WTC11 (cell line): ENCODE measurements around the gene C11orf52. TPM values are rescaled to one million over a fixed set of nuclear protein-coding genes. Genes with fewer than 3 reads are reported as not detected.

Experiments used
- ATAC-seq: fragments of 200-7000 bp; cut with Tn5 transposase; 2 replicates; pipeline ENCODE4 v1.10.0; 2021; ENCODE audit warnings: mild to moderate bottlenecking, moderate library complexity
- CTCF ChIA-PET: fragments of 300-600 bp; sonication (Branson Sonifier 250); formaldehyde crosslinking; loops from one replicate; lab custom pipeline; 2021; ENCODE audit warnings: antibody characterized with exemption; lab: Charles Lee
- POLR2A ChIA-PET: fragments of 350-600 bp; sonication (Branson Sonifier 250); formaldehyde crosslinking; loops from one replicate; lab custom pipeline; 2021; ENCODE audit warnings: antibody characterized with exemption; lab: Charles Lee
- DNase-seq: peaks from one replicate; pipeline ENCODE4 v3.0.0; 2021; ENCODE audit warnings: low spot score
- H3K27ac Mint-ChIP-seq: 2 replicates; pipeline ENCODE4 v1.8.0; 2021; ENCODE audit warnings: mixed read lengths
- H3K27me3 Mint-ChIP-seq: 2 replicates; pipeline ENCODE4 v1.8.0; 2021; ENCODE audit warnings: low read depth, mild to moderate bottlenecking, moderate library complexity, mixed read lengths
- H3K36me3 Mint-ChIP-seq: 2 replicates; pipeline ENCODE4 v1.8.0; 2021; ENCODE audit warnings: mixed read lengths
- H3K4me1 Mint-ChIP-seq: 2 replicates; pipeline ENCODE4 v1.8.0; 2022; ENCODE audit warnings: mixed read lengths
- H3K4me3 Mint-ChIP-seq: 2 replicates; pipeline ENCODE4 v1.8.0; 2021; ENCODE audit warnings: mild to moderate bottlenecking, moderate library complexity, mixed read lengths
- H3K9me3 Mint-ChIP-seq: 2 replicates; pipeline ENCODE4 v1.8.0; 2021; ENCODE audit warnings: mixed read lengths
- CREM ChIP-seq: sonication (generic); formaldehyde crosslinking; IDR thresholded peaks from 2 replicates; pipeline ENCODE4 v1.8.1; 2022; ENCODE audit warnings: mild to moderate bottlenecking, missing genetic modification reagents, moderate library complexity
- EMX1 ChIP-seq: fragments of 250-450 bp; sonication (Bioruptor Pico); IDR thresholded peaks from 2 replicates; pipeline ENCODE4 v1.8.0; 2021; ENCODE audit warnings: mild to moderate bottlenecking
- FOXJ3 ChIP-seq: sonication (generic); formaldehyde crosslinking; IDR thresholded peaks from 2 replicates; pipeline ENCODE4 v1.9.0; 2021; ENCODE audit warnings: missing genetic modification reagents, mild to moderate bottlenecking, borderline replicate concordance
- FOXK1 ChIP-seq: sonication (generic); formaldehyde crosslinking; IDR thresholded peaks from 2 replicates; pipeline ENCODE4 v1.8.0; 2022; ENCODE audit warnings: mild to moderate bottlenecking, moderate library complexity, missing genetic modification reagents
- FOXP1 ChIP-seq: sonication (generic); formaldehyde crosslinking; IDR thresholded peaks from 2 replicates; pipeline ENCODE4 v1.8.0; 2022; ENCODE audit warnings: missing genetic modification reagents, mild to moderate bottlenecking, moderate library complexity, borderline replicate concordance
- HMGA2 ChIP-seq: fragments of 250-450 bp; sonication (Bioruptor Pico); IDR thresholded peaks from 2 replicates; pipeline ENCODE4 v1.4.0; 2021; ENCODE audit warnings: mild to moderate bottlenecking, moderate library complexity
- JAZF1 ChIP-seq: fragments of 250-450 bp; sonication (Bioruptor Pico); IDR thresholded peaks from 2 replicates; pipeline ENCODE4 v1.9.0; 2021; ENCODE audit warnings: moderate library complexity, mild to moderate bottlenecking, inconsistent platforms
- JUN ChIP-seq: sonication (generic); formaldehyde crosslinking; IDR thresholded peaks from 2 replicates; pipeline ENCODE4 v1.8.0; 2023; ENCODE audit warnings: mild to moderate bottlenecking, missing genetic modification reagents
- MYBL2 ChIP-seq: sonication (generic); formaldehyde crosslinking; IDR thresholded peaks from 2 replicates; pipeline ENCODE4 v1.8.1; 2023; ENCODE audit warnings: mild to moderate bottlenecking, moderate library complexity, missing genetic modification reagents
- NR2C2 ChIP-seq: sonication (generic); formaldehyde crosslinking; IDR thresholded peaks from 2 replicates; pipeline ENCODE4 v1.8.0; 2022; ENCODE audit warnings: mild to moderate bottlenecking, missing genetic modification reagents
- NR3C1 ChIP-seq: sonication (generic); formaldehyde crosslinking; conservative IDR thresholded peaks from 2 replicates; pipeline ENCODE4 v1.8.1; 2023; ENCODE audit warnings: low read depth, mild to moderate bottlenecking, missing genetic modification reagents
- OVOL2 ChIP-seq: fragments of 250-450 bp; sonication (Bioruptor Pico); IDR thresholded peaks from 2 replicates; pipeline ENCODE4 v1.9.0; 2021; ENCODE audit warnings: mild to moderate bottlenecking, borderline replicate concordance
- SOX15 ChIP-seq: fragments of 250-450 bp; sonication (Bioruptor Pico); IDR thresholded peaks from 2 replicates; pipeline ENCODE4 v1.9.0; 2021; ENCODE audit warnings: mild to moderate bottlenecking
- ZNF219 ChIP-seq: sonication (generic); formaldehyde crosslinking; IDR thresholded peaks from 2 replicates; pipeline ENCODE4 v1.8.0; 2023; ENCODE audit warnings: missing genetic modification reagents, mild to moderate bottlenecking, borderline replicate concordance
- ZNF317 ChIP-seq: sonication (generic); formaldehyde crosslinking; IDR thresholded peaks from 2 replicates; pipeline ENCODE4 v1.8.1; 2023; ENCODE audit warnings: low read depth, mild to moderate bottlenecking, moderate library complexity, missing genetic modification reagents, borderline replicate concordance
- total RNA-seq: library from RNA; stranded (reverse); gene quantifications from 3 replicates; pipeline ENCODE4 v1.2.3, GENCODE V29; 2021
- TF ChIP-seq, protein P1 (sequence below): sonication (generic); formaldehyde crosslinking; IDR thresholded peaks from 2 replicates; pipeline ENCODE4 v1.8.1; 2023; ENCODE audit warnings: mild to moderate bottlenecking, missing genetic modification reagents, moderate library complexity
- TF ChIP-seq, protein P2 (sequence below): fragments of 250-450 bp; sonication (Bioruptor Pico); IDR thresholded peaks from 2 replicates; pipeline ENCODE4 v1.9.0; 2021; ENCODE audit warnings: moderate library complexity, mild to moderate bottlenecking, inconsistent platforms, borderline replicate concordance
- TF ChIP-seq, protein P3 (sequence below): sonication (generic); formaldehyde crosslinking; IDR thresholded peaks from 2 replicates; pipeline ENCODE4 v1.8.1; 2022; ENCODE audit warnings: mild to moderate bottlenecking, moderate library complexity, missing genetic modification reagents
- TF ChIP-seq, protein P4 (sequence below): sonication (generic); formaldehyde crosslinking; IDR thresholded peaks from 2 replicates; pipeline ENCODE4 v1.8.1; 2023; ENCODE audit warnings: mild to moderate bottlenecking, missing genetic modification reagents, moderate library complexity
- TF ChIP-seq, protein P5 (sequence below): sonication (generic); formaldehyde crosslinking; IDR thresholded peaks from 2 replicates; pipeline ENCODE4 v1.8.0; 2023; ENCODE audit warnings: mild to moderate bottlenecking, missing genetic modification reagents

The C11orf52 gene
- total RNA-seq, 1 experiment from 2014 or later, result 2.1 TPM

DNA sequence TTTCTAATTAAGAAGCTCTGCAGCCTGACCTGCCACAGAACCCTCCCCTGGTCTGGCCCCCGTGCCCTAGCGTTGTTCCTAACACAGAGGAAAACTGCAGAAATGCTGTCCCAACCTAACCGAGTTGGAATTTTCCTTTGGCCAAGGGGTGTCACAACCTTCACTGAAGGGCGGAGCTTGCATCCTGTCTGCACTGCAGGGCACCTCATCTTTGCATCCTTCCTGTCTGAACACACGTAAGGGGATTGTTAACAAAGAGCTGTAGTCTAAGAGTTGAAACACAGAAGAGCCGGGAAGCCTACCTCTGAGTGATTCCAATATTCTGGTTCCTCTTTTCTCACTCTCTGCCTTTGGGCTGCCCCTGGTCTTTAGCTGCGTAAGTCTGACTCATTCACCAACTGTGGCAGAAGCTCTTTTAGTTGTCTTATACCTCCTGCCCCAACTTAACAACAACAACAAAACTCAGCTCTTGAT, 20.0 kb downstream of the C11orf52 start:
- TF ChIP-seq ZNF317 (CRISPR knock-in tag) (no peak), NR3C1 (no peak), HMGA2 (CRISPR knock-in tag) (no peak), FOXJ3 (no peak), JAZF1 (CRISPR knock-in tag) (no peak), MYBL2 (CRISPR knock-in tag) (no peak), OVOL2 (CRISPR knock-in tag) (no peak), ZNF219 (CRISPR knock-in tag) (no peak), EMX1 (CRISPR knock-in tag) (no peak), JUN (no peak), NR2C2 (CRISPR knock-in tag) (no peak)
- TF ChIP-seq, protein P1, sequence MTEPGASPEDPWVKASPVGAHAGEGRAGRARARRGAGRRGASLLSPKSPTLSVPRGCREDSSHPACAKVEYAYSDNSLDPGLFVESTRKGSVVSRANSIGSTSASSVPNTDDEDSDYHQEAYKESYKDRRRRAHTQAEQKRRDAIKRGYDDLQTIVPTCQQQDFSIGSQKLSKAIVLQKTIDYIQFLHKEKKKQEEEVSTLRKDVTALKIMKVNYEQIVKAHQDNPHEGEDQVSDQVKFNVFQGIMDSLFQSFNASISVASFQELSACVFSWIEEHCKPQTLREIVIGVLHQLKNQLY (CRISPR knock-in tag), result no peak
- TF ChIP-seq, protein P2, sequence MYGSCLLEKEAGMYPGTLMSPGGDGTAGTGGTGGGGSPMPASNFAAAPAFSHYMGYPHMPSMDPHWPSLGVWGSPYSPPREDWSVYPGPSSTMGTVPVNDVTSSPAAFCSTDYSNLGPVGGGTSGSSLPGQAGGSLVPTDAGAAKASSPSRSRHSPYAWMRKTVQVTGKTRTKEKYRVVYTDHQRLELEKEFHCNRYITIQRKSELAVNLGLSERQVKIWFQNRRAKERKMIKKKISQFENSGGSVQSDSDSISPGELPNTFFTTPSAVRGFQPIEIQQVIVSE (CRISPR knock-in tag), result no peak
- Mint-ChIP-seq H3K9me3 (no peaks in the 10 kb centered on the region), H3K27ac (peak overlapping the region; percentile 76), H3K36me3 (no peaks in the 10 kb centered on the region), H3K27me3 (no peaks in the 10 kb centered on the region; the same call in 1 of the 2 replicates), H3K4me1 (peaks cover 46% of the 10 kb centered on the region), H3K4me3 (peak overlapping the region; percentile 68)
- peak; percentile 36 for ATAC-seq
- ChIA-PET POLR2A (interaction anchor here (1.6 to 3.2 kb wide), 4 partner anchors 12 to 172 kb away, joined by 4 to 17 read pairs (median 10); partner anchors contain the start of genes C11orf52 and PPP2R1B), CTCF (interaction anchor here (0.9 to 7.9 kb wide), 7 partner anchors 9 to 68 kb away, joined by 4 to 121 read pairs (median 9); partner anchors contain the start of genes ALG9 and C11orf52)
- peak; percentile 40 for DNase-seq

DNA sequence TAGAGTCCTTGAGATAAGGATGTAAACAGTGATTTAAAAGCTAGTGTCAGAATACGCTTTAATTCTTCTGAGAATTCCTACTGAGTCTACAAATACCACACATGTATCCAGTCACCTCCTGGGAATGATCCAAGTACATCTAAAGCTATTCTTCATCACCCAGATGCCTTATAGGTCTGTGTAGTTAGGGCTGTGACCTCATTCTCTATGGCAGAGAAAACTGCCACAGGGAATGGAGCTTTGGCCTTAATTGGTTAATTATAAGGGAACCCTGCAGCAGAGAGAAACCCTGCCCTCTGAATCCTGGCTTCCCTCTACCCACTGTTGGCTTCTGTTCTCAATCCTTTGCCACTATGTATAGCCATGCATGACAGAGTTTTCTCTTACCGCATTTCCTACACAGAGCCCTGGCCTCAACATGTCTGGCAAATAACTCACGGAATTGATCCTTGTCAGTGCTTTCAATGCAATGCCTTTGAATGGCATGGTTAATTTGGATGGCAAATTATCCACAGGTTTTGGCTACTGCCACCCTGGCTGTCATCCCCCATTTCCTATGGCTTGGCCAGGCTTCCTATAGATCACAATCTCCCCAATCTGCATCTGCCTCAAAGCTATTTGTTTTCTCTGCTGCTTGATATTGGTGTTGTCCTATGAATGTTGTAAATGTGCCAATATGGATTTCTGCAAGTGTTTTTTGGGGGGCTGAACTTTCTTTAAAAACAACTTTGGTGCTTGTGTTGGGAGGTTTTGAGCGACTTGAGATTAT, 21.3 kb downstream of the C11orf52 start:
- no peaks in the 10 kb centered on the region; the same call in 1 of the 2 replicates for H3K27me3 Mint-ChIP-seq
- CTCF ChIA-PET, result interaction anchor here (1.6 to 7.9 kb wide), 2 partner anchors 8 to 42 kb away, joined by 5 to 121 read pairs; no protein-coding TSS in a partner anchor
- no peaks in the 10 kb centered on the region for H3K9me3 Mint-ChIP-seq
- ATAC-seq, result no peak
- TF ChIP-seq, protein P3, sequence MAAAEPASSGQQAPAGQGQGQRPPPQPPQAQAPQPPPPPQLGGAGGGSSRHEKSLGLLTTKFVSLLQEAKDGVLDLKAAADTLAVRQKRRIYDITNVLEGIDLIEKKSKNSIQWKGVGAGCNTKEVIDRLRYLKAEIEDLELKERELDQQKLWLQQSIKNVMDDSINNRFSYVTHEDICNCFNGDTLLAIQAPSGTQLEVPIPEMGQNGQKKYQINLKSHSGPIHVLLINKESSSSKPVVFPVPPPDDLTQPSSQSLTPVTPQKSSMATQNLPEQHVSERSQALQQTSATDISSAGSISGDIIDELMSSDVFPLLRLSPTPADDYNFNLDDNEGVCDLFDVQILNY (CRISPR knock-in tag), result no peak
- TF ChIP-seq, protein P4, sequence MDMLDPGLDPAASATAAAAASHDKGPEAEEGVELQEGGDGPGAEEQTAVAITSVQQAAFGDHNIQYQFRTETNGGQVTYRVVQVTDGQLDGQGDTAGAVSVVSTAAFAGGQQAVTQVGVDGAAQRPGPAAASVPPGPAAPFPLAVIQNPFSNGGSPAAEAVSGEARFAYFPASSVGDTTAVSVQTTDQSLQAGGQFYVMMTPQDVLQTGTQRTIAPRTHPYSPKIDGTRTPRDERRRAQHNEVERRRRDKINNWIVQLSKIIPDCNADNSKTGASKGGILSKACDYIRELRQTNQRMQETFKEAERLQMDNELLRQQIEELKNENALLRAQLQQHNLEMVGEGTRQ, result no peak
- TF ChIP-seq CREM (CRISPR knock-in tag), result no peak
- TF ChIP-seq NR2C2 (CRISPR knock-in tag), result no peak
- TF ChIP-seq, protein P5, sequence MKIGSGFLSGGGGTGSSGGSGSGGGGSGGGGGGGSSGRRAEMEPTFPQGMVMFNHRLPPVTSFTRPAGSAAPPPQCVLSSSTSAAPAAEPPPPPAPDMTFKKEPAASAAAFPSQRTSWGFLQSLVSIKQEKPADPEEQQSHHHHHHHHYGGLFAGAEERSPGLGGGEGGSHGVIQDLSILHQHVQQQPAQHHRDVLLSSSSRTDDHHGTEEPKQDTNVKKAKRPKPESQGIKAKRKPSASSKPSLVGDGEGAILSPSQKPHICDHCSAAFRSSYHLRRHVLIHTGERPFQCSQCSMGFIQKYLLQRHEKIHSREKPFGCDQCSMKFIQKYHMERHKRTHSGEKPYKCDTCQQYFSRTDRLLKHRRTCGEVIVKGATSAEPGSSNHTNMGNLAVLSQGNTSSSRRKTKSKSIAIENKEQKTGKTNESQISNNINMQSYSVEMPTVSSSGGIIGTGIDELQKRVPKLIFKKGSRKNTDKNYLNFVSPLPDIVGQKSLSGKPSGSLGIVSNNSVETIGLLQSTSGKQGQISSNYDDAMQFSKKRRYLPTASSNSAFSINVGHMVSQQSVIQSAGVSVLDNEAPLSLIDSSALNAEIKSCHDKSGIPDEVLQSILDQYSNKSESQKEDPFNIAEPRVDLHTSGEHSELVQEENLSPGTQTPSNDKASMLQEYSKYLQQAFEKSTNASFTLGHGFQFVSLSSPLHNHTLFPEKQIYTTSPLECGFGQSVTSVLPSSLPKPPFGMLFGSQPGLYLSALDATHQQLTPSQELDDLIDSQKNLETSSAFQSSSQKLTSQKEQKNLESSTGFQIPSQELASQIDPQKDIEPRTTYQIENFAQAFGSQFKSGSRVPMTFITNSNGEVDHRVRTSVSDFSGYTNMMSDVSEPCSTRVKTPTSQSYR, result no peak
- TF ChIP-seq JUN, result no peak
- no peak for TF ChIP-seq FOXJ3
- TF ChIP-seq FOXP1, result no peak
- no peak for TF ChIP-seq SOX15 (CRISPR knock-in tag)
- no peak for TF ChIP-seq FOXK1
- H3K27ac Mint-ChIP-seq, result peak overlapping the region; percentile 15; the same call in 1 of the 2 replicates
- H3K36me3 Mint-ChIP-seq, result 0 out of 2 replicates have a peak, but pooled peaks cover 2% of the 10 kb centered on the region
- DNase-seq, result no peak
- POLR2A ChIA-PET, result interaction anchor here (1.1 to 2.6 kb wide), 2 partner anchors 13 to 42 kb away, joined by 4 to 13 read pairs; no protein-coding TSS in a partner anchor
- H3K4me1 Mint-ChIP-seq, result peaks cover 53% of the 10 kb centered on the region
- no peak overlapping the region for H3K4me3 Mint-ChIP-seq
